SK-N-SH (cell line): ENCODE data around the gene SPSB3. TPM values are rescaled to one million over a fixed set of nuclear protein-coding genes. Genes with fewer than 3 reads are reported as not detected.

Experiments used
- CTCF ChIA-PET: fragments of 300-600, 350-600 bp; formaldehyde crosslinking; extraction: SDS; loops from one replicate; lab custom pipeline; 2021; lab: Yijun Ruan, JAX
- POLR2A ChIA-PET: fragments of 350-600 bp; sonication (Branson Sonifier 250); formaldehyde crosslinking; extraction: SDS; loops from one replicate; lab custom pipeline; 2020; ENCODE audit warnings: antibody characterized with exemption, inconsistent platforms; lab: Yijun Ruan, JAX
- DNase-seq: peaks from one replicate; pipeline ENCODE4 v3.0.0; 2012
- H2AFZ ChIP-seq: fragments of 200-600 bp; sonication (generic); 2 replicates; pipeline ENCODE4 v1.8.1; 2016; ENCODE audit warnings: antibody characterized with exemption, mild to moderate bottlenecking, low read depth
- H3F3A ChIP-seq: fragments of 200-600 bp; sonication (generic); replicated peaks from 2 replicates; pipeline ENCODE3; 2016; ENCODE audit warnings: antibody characterized with exemption, mild to moderate bottlenecking; ENCODE audit not compliant: insufficient read depth
- H3K27ac ChIP-seq, 2 experiments: fragments of 200-500 bp in 1 of 2; fragments of 200-600 bp in 1 of 2; sonication (Bioruptor generic) in 1 of 2; sonication (generic), shearing (Covaris generic) in 1 of 2; 2 replicates each; pipeline versions ENCODE4 v1.5.1 to v1.6.1; 2014 to 2016; ENCODE audit warnings: low read depth in 2 of 2, inconsistent platforms in 1 of 2, low read length in 1 of 2, mild to moderate bottlenecking in 1 of 2, mixed read lengths in 1 of 2
- H3K27me3 ChIP-seq: fragments of 200-600 bp; sonication (generic), shearing (Covaris generic); 2 replicates; pipeline ENCODE4 v1.6.1; 2016; ENCODE audit warnings: mixed run types; ENCODE audit not compliant: insufficient read depth
- H3K36me3 ChIP-seq, 2 experiments: fragments of 200-500 bp in 1 of 2; fragments of 200-600 bp in 1 of 2; sonication (Bioruptor generic) in 1 of 2; sonication (generic) in 1 of 2; replicated peaks in 1 of 2; 2 replicates each; pipeline versions ENCODE3 to v1.5.1; 2014 to 2016; ENCODE audit warnings: low read length in 1 of 2, mild to moderate bottlenecking in 1 of 2; ENCODE audit not compliant: insufficient read depth in 2 of 2, control insufficient read depth in 1 of 2
- H3K4me1 ChIP-seq, 2 experiments: fragments of 200-500 bp in 1 of 2; fragments of 200-600 bp in 1 of 2; sonication (Bioruptor generic) in 1 of 2; sonication (generic), shearing (Covaris generic) in 1 of 2; 2 replicates each; pipeline versions ENCODE4 v1.5.1 to v1.6.1; 2014 to 2016; ENCODE audit warnings: low read depth in 1 of 2, low read length in 1 of 2, mixed run types in 1 of 2; ENCODE audit not compliant: insufficient read depth in 2 of 2, control insufficient read depth in 1 of 2
- H3K4me2 ChIP-seq: fragments of 200-600 bp; sonication (generic), shearing (Covaris generic); 2 replicates; pipeline ENCODE4 v1.6.1; 2017; ENCODE audit warnings: mixed run types
- H3K4me3 ChIP-seq, 2 experiments: fragments of 200-500 bp in 1 of 2; fragments of 200-600 bp in 1 of 2; sonication (Bioruptor generic) in 1 of 2; sonication (generic), shearing (Covaris generic) in 1 of 2; 2 replicates each; pipeline versions ENCODE4 v1.5.1 to v1.8.1; 2014 to 2016; ENCODE audit warnings: low read depth in 2 of 2, inconsistent platforms in 1 of 2, low read length in 1 of 2, mild to moderate bottlenecking in 1 of 2, mixed read lengths in 1 of 2, moderate library complexity in 1 of 2
- H3K79me2 ChIP-seq: fragments of 200-600 bp; sonication (generic); 2 replicates; pipeline ENCODE4 v1.8.1; 2017; ENCODE audit warnings: mild to moderate bottlenecking; ENCODE audit not compliant: insufficient read depth
- H3K9ac ChIP-seq: fragments of 200-600 bp; sonication (generic); 2 replicates; pipeline ENCODE4 v1.6.1; 2017; ENCODE audit warnings: mixed run types
- H3K9me2 ChIP-seq: fragments of 200-600 bp; sonication (generic); 2 replicates; pipeline ENCODE4 v1.6.1; 2017; ENCODE audit warnings: mixed run types
- H3K9me3 ChIP-seq: fragments of 200-600 bp; sonication (generic); 2 replicates; pipeline ENCODE4 v1.6.1; 2017; ENCODE audit warnings: mixed run types, mild to moderate bottlenecking, moderate library complexity
- H4K20me1 ChIP-seq: fragments of 200-600 bp; sonication (generic); 2 replicates; pipeline ENCODE4 v1.6.1; 2017; ENCODE audit warnings: mild to moderate bottlenecking, mixed run types; ENCODE audit not compliant: insufficient read depth
- ELF1 ChIP-seq: IDR thresholded peaks from 2 replicates; pipeline ENCODE4 v1.4.0; 2012
- GABPA ChIP-seq: IDR thresholded peaks from 2 replicates; pipeline ENCODE4 v1.4.0; 2012; ENCODE audit warnings: low read depth, mild to moderate bottlenecking
- GATA2 ChIP-seq: sonication (generic); formaldehyde crosslinking; IDR thresholded peaks from 2 replicates; pipeline ENCODE4 v1.5.0; 2020; ENCODE audit warnings: mild to moderate bottlenecking, missing genetic modification reagents
- MXI1 ChIP-seq: IDR thresholded peaks from 2 replicates; pipeline ENCODE4 v1.6.1; 2012; ENCODE audit warnings: mild to moderate bottlenecking, low read depth, low read length, improper control_type of control experiment
- POLR2AphosphoS5 ChIP-seq: IDR thresholded peaks from 2 replicates; pipeline ENCODE4 v1.6.1; 2012; ENCODE audit warnings: low read depth, low read length
- RAD21 ChIP-seq: IDR thresholded peaks from 2 replicates; pipeline ENCODE4 v1.6.1; 2012; ENCODE audit warnings: mild to moderate bottlenecking, low read length
- RFX5 ChIP-seq: IDR thresholded peaks from 2 replicates; pipeline ENCODE4 v1.6.1; 2012; ENCODE audit warnings: mild to moderate bottlenecking, improper control_type of control experiment, low read length
- SIN3A ChIP-seq: IDR thresholded peaks from 2 replicates; pipeline ENCODE4 v1.6.1; 2012; ENCODE audit warnings: low read depth, mild to moderate bottlenecking, low read length, moderate library complexity, borderline replicate concordance
- SMC3 ChIP-seq: IDR thresholded peaks from 2 replicates; pipeline ENCODE4 v1.6.1; 2012; ENCODE audit warnings: low read depth, low read length, improper control_type of control experiment
- TAF1 ChIP-seq: IDR thresholded peaks from 2 replicates; pipeline ENCODE4 v1.6.1; 2012; ENCODE audit warnings: low read depth, mild to moderate bottlenecking, low read length, moderate library complexity, borderline replicate concordance
- TEAD4 ChIP-seq: IDR thresholded peaks from 2 replicates; pipeline ENCODE4 v1.4.0; 2012; ENCODE audit warnings: mild to moderate bottlenecking, borderline replicate concordance; ENCODE audit not compliant: insufficient read depth
- YY1 ChIP-seq: IDR thresholded peaks from 2 replicates; pipeline ENCODE4 v1.4.0; 2012; ENCODE audit warnings: low read depth, mild to moderate bottlenecking
- WGBS: methylation state at CpG from one replicate; pipeline ENCODE4 v1.1.6; 2017; ENCODE audit warnings: low lambda C conversion rate; 5-methylcytosine and 5-hydroxymethylcytosine counted together
- polyA plus RNA-seq, 3 experiments: library from polyadenylated mRNA; depleted of rRNA; stranded (reverse); fragments of >200 nt; gene quantifications; 2 replicates each; pipeline ENCODE4 v1.2.3, GENCODE V29; 2012
- TF ChIP-seq, protein P1 (sequence below): IDR thresholded peaks from 2 replicates; pipeline ENCODE4 v1.6.1; 2012; ENCODE audit warnings: mild to moderate bottlenecking, low read depth, low read length, moderate library complexity
- TF ChIP-seq, protein P2 (sequence below): fragments of 200-600 bp; sonication (generic); IDR thresholded peaks from 2 replicates; pipeline ENCODE4 v1.6.1; 2017; ENCODE audit warnings: antibody characterized with exemption, mild to moderate bottlenecking, moderate library complexity
- TF ChIP-seq, protein P3 (sequence below): IDR thresholded peaks from 2 replicates; pipeline ENCODE4 v1.4.0; 2012; ENCODE audit warnings: low read depth

The SPSB3 gene
- polyA plus RNA-seq, 1 of the 3 experiments (the other 2 are of a cell fraction), result 40.6 TPM

DNA sequence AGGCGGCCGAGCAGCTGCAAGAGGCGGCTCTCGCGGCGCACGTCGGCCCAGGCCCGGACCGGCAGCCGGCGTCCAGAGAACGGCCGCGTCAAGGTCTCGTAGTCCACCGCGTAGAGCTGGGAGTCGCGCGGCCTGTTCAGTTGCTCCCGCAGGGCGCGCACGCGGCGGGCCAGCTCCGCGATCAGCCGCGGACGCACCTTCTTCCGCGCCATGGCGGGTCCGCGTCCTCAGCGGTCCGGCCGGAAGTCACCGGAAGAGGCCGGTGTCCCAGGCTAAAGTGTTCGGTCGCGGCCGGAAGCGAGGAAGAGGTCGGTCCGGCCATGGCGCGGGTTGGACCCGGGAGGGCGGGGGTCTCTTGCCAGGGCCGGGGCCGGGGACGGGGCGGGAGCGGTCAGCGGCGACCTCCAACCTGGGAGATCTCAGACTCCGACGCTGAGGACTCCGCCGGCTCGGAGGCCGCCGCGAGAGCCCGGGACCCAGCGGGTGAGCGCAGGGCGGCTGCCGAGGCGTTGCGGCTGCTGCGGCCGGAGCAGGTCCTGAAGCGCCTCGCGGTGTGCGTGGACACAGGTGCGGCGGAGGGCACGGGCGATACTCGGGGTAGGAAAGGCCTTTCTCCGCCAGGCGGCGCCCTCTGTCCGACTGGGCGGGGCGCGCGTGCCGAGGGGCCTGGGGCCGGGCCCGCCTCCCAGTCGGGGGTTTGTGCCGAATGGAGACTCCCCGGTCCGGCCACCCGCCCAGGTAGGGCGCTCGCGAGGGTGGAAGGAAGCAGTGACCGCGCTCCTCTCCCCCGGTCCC, 9.3 kb downstream of the SPSB3 start, which contains the start of gene MRPS34:
MRPS34 (minus strand) TSS at position 227 of the 795 bp plus-strand sequence; CDS start at position 212, 15 bp downstream.
- H3K4me3 ChIP-seq, result peak within 1 kb of the TSS; percentile 90 to 91
- ChIA-PET POLR2A (interaction anchor here (0.6 to 3.8 kb wide), 6 partner anchors 9 to 382 kb away, joined by 3 to 24 read pairs (median 4); partner anchors contain the start of genes JPT2, MAPK8IP3, NUBP2 and SPSB3), CTCF (interaction anchor here (0.6 to 4.4 kb wide), 11 partner anchors 10 to 410 kb away, joined by 3 to 40 read pairs (median 3); partner anchors contain the start of genes FAHD1, HAGH, MAPK8IP3 and NUBP2)
- no peak within 1 kb of the TSS for H2AFZ ChIP-seq
- peaks cover 11% of the 10 kb centered on the region for H3F3A ChIP-seq
- no peaks in the 10 kb centered on the region for H3K27me3 ChIP-seq
- peak within 1 kb of the TSS; percentile 78 to 92 for H3K27ac ChIP-seq
- peaks cover 31% of the 10 kb centered on the region for H3K79me2 ChIP-seq
- WGBS, result 0% methylated on average over 20 of the region's 108 CpGs
- peaks cover 6 to 41% of the 10 kb centered on the region in 2 experiments for H3K36me3 ChIP-seq
- H3K9me2 ChIP-seq, result no peaks in the 10 kb centered on the region
- H3K4me2 ChIP-seq, result peak within 1 kb of the TSS; percentile 95
- peaks cover 11% of the 10 kb centered on the region; the same call in 1 of the 2 replicates for H4K20me1 ChIP-seq
- DNase-seq, result peak; percentile 93
- peaks cover 0 to 32% of the 10 kb centered on the region in 2 experiments; a peak in 2 of 4 replicates for H3K4me1 ChIP-seq
- peak within 1 kb of the TSS; percentile 93 for H3K9ac ChIP-seq
- TF ChIP-seq TEAD4 (no peak), GABPA (peak; percentile 95), MXI1 (peak; percentile 55; the same call in 1 of the 2 replicates), YY1 (peak; percentile 89), SIN3A (peak; percentile 83; the same call in 1 of the 2 replicates), RFX5 (no peak), SMC3 (peak; percentile 19; the same call in 1 of the 2 replicates), GATA2 (CRISPR knock-in tag) (no peak), POLR2AphosphoS5 (peak; percentile 74), RAD21 (peak; percentile 29; the same call in 1 of the 2 replicates), ELF1 (peak; percentile 87), TAF1 (peak; percentile 95)
- TF ChIP-seq, protein P1, sequence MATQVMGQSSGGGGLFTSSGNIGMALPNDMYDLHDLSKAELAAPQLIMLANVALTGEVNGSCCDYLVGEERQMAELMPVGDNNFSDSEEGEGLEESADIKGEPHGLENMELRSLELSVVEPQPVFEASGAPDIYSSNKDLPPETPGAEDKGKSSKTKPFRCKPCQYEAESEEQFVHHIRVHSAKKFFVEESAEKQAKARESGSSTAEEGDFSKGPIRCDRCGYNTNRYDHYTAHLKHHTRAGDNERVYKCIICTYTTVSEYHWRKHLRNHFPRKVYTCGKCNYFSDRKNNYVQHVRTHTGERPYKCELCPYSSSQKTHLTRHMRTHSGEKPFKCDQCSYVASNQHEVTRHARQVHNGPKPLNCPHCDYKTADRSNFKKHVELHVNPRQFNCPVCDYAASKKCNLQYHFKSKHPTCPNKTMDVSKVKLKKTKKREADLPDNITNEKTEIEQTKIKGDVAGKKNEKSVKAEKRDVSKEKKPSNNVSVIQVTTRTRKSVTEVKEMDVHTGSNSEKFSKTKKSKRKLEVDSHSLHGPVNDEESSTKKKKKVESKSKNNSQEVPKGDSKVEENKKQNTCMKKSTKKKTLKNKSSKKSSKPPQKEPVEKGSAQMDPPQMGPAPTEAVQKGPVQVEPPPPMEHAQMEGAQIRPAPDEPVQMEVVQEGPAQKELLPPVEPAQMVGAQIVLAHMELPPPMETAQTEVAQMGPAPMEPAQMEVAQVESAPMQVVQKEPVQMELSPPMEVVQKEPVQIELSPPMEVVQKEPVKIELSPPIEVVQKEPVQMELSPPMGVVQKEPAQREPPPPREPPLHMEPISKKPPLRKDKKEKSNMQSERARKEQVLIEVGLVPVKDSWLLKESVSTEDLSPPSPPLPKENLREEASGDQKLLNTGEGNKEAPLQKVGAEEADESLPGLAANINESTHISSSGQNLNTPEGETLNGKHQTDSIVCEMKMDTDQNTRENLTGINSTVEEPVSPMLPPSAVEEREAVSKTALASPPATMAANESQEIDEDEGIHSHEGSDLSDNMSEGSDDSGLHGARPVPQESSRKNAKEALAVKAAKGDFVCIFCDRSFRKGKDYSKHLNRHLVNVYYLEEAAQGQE, result peak; percentile 45; the same call in 1 of the 2 replicates
- TF ChIP-seq, protein P2, sequence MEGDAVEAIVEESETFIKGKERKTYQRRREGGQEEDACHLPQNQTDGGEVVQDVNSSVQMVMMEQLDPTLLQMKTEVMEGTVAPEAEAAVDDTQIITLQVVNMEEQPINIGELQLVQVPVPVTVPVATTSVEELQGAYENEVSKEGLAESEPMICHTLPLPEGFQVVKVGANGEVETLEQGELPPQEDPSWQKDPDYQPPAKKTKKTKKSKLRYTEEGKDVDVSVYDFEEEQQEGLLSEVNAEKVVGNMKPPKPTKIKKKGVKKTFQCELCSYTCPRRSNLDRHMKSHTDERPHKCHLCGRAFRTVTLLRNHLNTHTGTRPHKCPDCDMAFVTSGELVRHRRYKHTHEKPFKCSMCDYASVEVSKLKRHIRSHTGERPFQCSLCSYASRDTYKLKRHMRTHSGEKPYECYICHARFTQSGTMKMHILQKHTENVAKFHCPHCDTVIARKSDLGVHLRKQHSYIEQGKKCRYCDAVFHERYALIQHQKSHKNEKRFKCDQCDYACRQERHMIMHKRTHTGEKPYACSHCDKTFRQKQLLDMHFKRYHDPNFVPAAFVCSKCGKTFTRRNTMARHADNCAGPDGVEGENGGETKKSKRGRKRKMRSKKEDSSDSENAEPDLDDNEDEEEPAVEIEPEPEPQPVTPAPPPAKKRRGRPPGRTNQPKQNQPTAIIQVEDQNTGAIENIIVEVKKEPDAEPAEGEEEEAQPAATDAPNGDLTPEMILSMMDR, result peak; percentile 74
- TF ChIP-seq, protein P3, sequence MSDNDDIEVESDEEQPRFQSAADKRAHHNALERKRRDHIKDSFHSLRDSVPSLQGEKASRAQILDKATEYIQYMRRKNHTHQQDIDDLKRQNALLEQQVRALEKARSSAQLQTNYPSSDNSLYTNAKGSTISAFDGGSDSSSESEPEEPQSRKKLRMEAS, result peak; percentile 44
- H3K9me3 ChIP-seq, result no peaks in the 10 kb centered on the region
